Measurements from ENCODE around the gene LCN12.
"Not testable (repeated sequence)": the region's sequence is repeated elsewhere in the genome, so short reads cannot be mapped to it uniquely, and the experiment has no call there.

The LCN12 gene

GRCh38 chr9:136991993-136992818, 40.1 kb downstream of the LCN12 start, which contains the start of gene PAXX:
Gene PAXX, plus strand, starts transcription at chr9:136992422. Its CDS starts 22 bp downstream, at chr9:136992444.
- peak; percentile 90 for DNase-seq (ENCODE audit: low read depth)

GRCh38 chr9:136992819-136993369, 40.8 kb downstream of the LCN12 start:
- DNase-seq (ENCODE audit: low read depth) = no peak

GRCh38 chr9:136994180-136994887, 42.3 kb downstream of the LCN12 start:
- DNase-seq (ENCODE audit: low read depth) = no peak

GRCh38 chr9:136994888-136995230, 42.8 kb downstream of the LCN12 start:
- DNase-seq (ENCODE audit: low read depth) = no peak

GRCh38 chr9:136995362-136995761, 43.3 kb downstream of the LCN12 start:
- DNase-seq (ENCODE audit: low read depth) = no peak

GRCh38 chr9:136995772-136996311, 43.8 kb downstream of the LCN12 start:
- no peak for DNase-seq (ENCODE audit: low read depth)

GRCh38 chr9:136996361-136997292, 44.6 kb downstream of the LCN12 start, which contains the start of gene CLIC3:
Gene CLIC3, minus strand, starts transcription at chr9:136996568. Its CDS starts 25 bp downstream, at chr9:136996543.
- DNase-seq (ENCODE audit: low read depth) = peak; percentile 22

- DNase-seq (ENCODE audit: low read depth) = no peak
These were observed 45.3 kb downstream of the LCN12 start for GRCh38 chr9:136997371-136997770.

- no peak for DNase-seq (ENCODE audit: low read depth)
These were observed 45.8 kb downstream of the LCN12 start for GRCh38 chr9:136997830-136998234.

GRCh38 chr9:137000177-137000930, 48.3 kb downstream of the LCN12 start:
- no peak for DNase-seq (ENCODE audit: low read depth)

- no peak for DNase-seq (ENCODE audit: low read depth)
These were observed 50.0 kb downstream of the LCN12 start for GRCh38 chr9:137001857-137002645.

GRCh38 chr9:137002646-137003041, 50.6 kb downstream of the LCN12 start:
- DNase-seq (ENCODE audit: low read depth) = no peak

- not testable (repeated sequence) for DNase-seq (ENCODE audit: low read depth)
These were observed 52.2 kb downstream of the LCN12 start for GRCh38 chr9:137004285-137004684.

Data from activated T-cell treated with anti-CD3 and anti-CD28 coated beads for 24 hours (primary cell).